PC-9 (cell line): ENCODE data around the gene SND1. TPM values are rescaled to one million over a fixed set of nuclear protein-coding genes. Genes with fewer than 3 reads are reported as not detected.

Source experiments
- BruUV-seq: library from RNA; stranded (reverse); fragments of 400-500 nt; replicated peaks from 2 replicates; lab custom pipeline; 2021; lab: Mats Ljungman, UMichigan
- CTCF ChIA-PET: fragments of 300-600 bp; sonication (Branson Sonifier 250); formaldehyde crosslinking; loops from one replicate; lab custom pipeline; 2022; ENCODE audit warnings: antibody characterized with exemption; lab: Charles Lee
- POLR2A ChIA-PET: fragments of 300-600 bp; sonication (Branson Sonifier 250); formaldehyde crosslinking; loops from one replicate; lab custom pipeline; 2022; ENCODE audit warnings: antibody characterized with exemption; ENCODE audit not compliant: unreplicated experiment; lab: Charles Lee
- DNase-seq, 2 experiments: peaks; one replicate each; pipeline versions ENCODE4 v3.0.0 to v3.0.0-alpha.2; 2015 to 2022; ENCODE audit warnings: mixed read lengths in 1 of 2
- H2AFZ ChIP-seq: fragments of 200-600 bp; sonication (generic); 2 replicates; pipeline ENCODE4 v1.8.1; 2017; ENCODE audit warnings: antibody characterized with exemption
- H3F3A ChIP-seq: fragments of 200-600 bp; sonication (generic); 2 replicates; pipeline ENCODE4 v1.8.1; 2017; ENCODE audit warnings: antibody characterized with exemption, mild to moderate bottlenecking, low read depth; ENCODE audit not compliant: insufficient read depth
- H3K27ac ChIP-seq: fragments of 200-600 bp; sonication (generic); 2 replicates; pipeline ENCODE4 v1.6.1; 2016; ENCODE audit warnings: mixed run types
- H3K27me3 ChIP-seq: fragments of 200-600 bp; sonication (generic); 2 replicates; pipeline ENCODE4 v1.6.1; 2016; ENCODE audit warnings: low read depth, mixed run types; ENCODE audit not compliant: insufficient read depth
- H3K36me3 ChIP-seq: fragments of 200-600 bp; sonication (generic); 2 replicates; pipeline ENCODE4 v1.6.1; 2016; ENCODE audit warnings: low read depth, mixed run types
- H3K4me1 ChIP-seq: fragments of 200-600 bp; sonication (generic); replicated peaks from 2 replicates; pipeline ENCODE4 v1.6.1; 2016; ENCODE audit warnings: mixed run types; ENCODE audit not compliant: insufficient read depth
- H3K4me2 ChIP-seq: fragments of 200-600 bp; sonication (generic); 2 replicates; pipeline ENCODE4 v1.6.1; 2017; ENCODE audit warnings: mixed run types
- H3K4me3 ChIP-seq: fragments of 200-600 bp; sonication (generic); 2 replicates; pipeline ENCODE4 v1.6.1; 2016; ENCODE audit warnings: mixed run types
- H3K79me2 ChIP-seq: fragments of 200-600 bp; sonication (generic); 2 replicates; pipeline ENCODE4 v1.6.1; 2017; ENCODE audit warnings: low read depth, mixed run types
- H3K9me2 ChIP-seq: fragments of 200-600 bp; sonication (generic); 2 replicates; pipeline ENCODE4 v1.8.1; 2017; ENCODE audit warnings: mild to moderate bottlenecking; ENCODE audit not compliant: insufficient read depth
- H3K9me3 ChIP-seq: fragments of 200-600 bp; sonication (generic); 2 replicates; pipeline ENCODE4 v1.8.1; 2016; ENCODE audit warnings: low read depth; ENCODE audit not compliant: insufficient read depth
- H4K20me1 ChIP-seq: fragments of 200-600 bp; sonication (generic); 2 replicates; pipeline ENCODE4 v1.8.1; 2017; ENCODE audit not compliant: insufficient read depth
- CTCF ChIP-seq: fragments of 200-600 bp; sonication (generic); conservative IDR thresholded peaks from 2 replicates; pipeline ENCODE4 v1.6.1; 2017; ENCODE audit warnings: mixed run types, antibody characterized with exemption, mild to moderate bottlenecking, moderate library complexity
- EZH2 ChIP-seq: fragments of 200-600 bp; sonication (generic); IDR thresholded peaks from 2 replicates; pipeline ENCODE4 v1.8.0; 2017; ENCODE audit warnings: antibody characterized with exemption, low read depth
- intact Hi-C: fragments of 100-400 bp; cut with micrococcal nuclease; formaldehyde crosslinking; loops from one replicate; pipeline ENCODE4 v1.10.0; 2022; ENCODE audit not compliant: unreplicated experiment
- total RNA-seq: library from RNA; stranded (reverse); gene quantifications from 2 replicates; pipeline ENCODE4 v1.2.3, GENCODE V29; 2021

Gene SND1
- total RNA-seq, 1 experiment from 2014 or later: 273 TPM

DNA sequence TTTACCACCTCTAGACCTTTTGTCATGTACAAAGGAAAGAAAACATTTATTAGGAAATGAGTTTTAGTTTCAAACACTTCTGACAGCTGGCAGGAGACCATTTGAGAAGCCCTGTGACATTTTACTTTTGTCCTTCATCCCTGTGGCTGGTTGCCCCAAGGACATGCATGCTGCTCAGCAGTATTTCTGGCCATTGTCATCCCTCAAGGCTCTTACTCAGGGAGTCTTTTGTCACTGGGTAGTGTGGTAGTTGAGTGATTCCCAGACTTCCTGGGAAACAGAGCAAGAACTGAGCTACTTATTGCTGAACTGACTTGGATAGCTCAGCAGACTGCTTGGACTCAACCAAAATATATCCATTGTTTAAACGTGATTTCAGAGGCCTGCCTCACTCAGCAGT lies 236.4 kb downstream of the SND1 start:
- Histone ChIP-seq H3F3A (no peaks in the 10 kb centered on the region; the same call in 1 of the 2 replicates), H3K27ac (no peak overlapping the region), H4K20me1 (peaks cover 16% of the 10 kb centered on the region), H3K27me3 (no peaks in the 10 kb centered on the region), H3K36me3 (peaks cover 45% of the 10 kb centered on the region), H2AFZ (no peak overlapping the region), H3K4me3 (no peak overlapping the region), H3K9me3 (no peaks in the 10 kb centered on the region), H3K4me1 (peaks cover 13% of the 10 kb centered on the region; the same call in 1 of the 2 replicates), H3K9me2 (no peaks in the 10 kb centered on the region; the same call in 1 of the 2 replicates), H3K79me2 (peaks cover 9% of the 10 kb centered on the region; the same call in 1 of the 2 replicates), H3K4me2 (no peak overlapping the region)
- no peak for DNase-seq
- intact Hi-C loops: no loop called here
- TF ChIP-seq EZH2 (no peak), CTCF (no peak)
- ChIA-PET POLR2A (no interaction called here), CTCF (no interaction called here)
- no TSS peak for BruUV-seq

DNA sequence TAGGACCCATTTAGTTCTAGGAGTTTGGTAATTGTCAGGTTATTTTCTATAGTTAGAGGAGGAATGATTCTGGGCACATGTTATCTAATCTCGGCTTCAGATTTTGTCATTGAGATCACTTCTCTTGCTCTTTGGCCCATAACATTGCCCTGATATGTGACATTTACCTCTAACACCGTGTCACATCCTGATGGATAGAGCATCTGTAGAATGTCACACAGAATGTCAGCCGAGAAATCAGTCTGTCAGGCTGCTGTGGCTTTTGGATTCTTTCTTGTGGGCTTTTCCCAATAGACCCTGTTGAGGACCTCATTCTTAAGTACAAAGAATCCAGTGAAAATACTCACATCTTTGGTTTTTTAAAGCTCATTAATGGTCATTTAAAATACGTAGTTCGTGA lies 236.8 kb downstream of the SND1 start:
- POLR2A ChIA-PET: interaction anchor here (0.5 kb wide), 1 partner anchor 198 kb away, joined by 3 read pairs; no protein-coding TSS in a partner anchor
- BruUV-seq: no TSS peak
- intact Hi-C loops: no loop called here

DNA sequence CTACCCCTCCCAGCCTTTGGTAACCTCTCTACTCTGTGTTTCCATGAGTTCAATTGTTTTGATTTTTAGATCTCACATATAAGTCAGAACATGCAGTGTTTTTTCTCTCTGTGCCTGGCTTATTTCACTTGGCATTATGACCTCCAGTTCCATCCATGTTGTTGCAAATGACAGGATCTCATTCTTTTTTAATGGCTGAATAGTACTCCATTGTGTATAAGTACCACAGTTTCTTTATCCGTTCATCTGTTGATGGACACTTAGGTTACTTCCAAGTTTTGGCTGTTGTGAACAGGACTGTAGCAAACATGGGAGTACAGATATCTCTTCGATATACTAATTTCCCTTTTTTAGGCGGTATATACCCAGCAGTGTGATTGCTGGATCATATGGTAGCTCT lies 237.7 kb downstream of the SND1 start:
- intact Hi-C loops: no loop called here
- Histone ChIP-seq H2AFZ (no peak overlapping the region), H3K4me2 (no peak overlapping the region), H3F3A (no peaks in the 10 kb centered on the region; the same call in 1 of the 2 replicates), H4K20me1 (peaks cover 16% of the 10 kb centered on the region), H3K27me3 (no peaks in the 10 kb centered on the region), H3K27ac (no peak overlapping the region), H3K79me2 (peaks cover 13% of the 10 kb centered on the region; the same call in 1 of the 2 replicates), H3K4me3 (no peak overlapping the region), H3K9me2 (peaks cover 3% of the 10 kb centered on the region; the same call in 1 of the 2 replicates), H3K36me3 (peaks cover 45% of the 10 kb centered on the region), H3K4me1 (peaks cover 13% of the 10 kb centered on the region; the same call in 1 of the 2 replicates), H3K9me3 (no peaks in the 10 kb centered on the region)
- no peak for DNase-seq
- TF ChIP-seq CTCF (no peak), EZH2 (no peak)
- ChIA-PET POLR2A (no interaction called here), CTCF (no interaction called here)
- BruUV-seq: no TSS peak

More for the DNA sequence above, 236.8 kb downstream of the SND1 start:
- no peak overlapping the region for H3K4me2 ChIP-seq
- H3K4me3 ChIP-seq: no peak overlapping the region
- no peaks in the 10 kb centered on the region; the same call in 1 of the 2 replicates for H3K9me2 ChIP-seq
- peaks cover 45% of the 10 kb centered on the region for H3K36me3 ChIP-seq
- no peak overlapping the region for H2AFZ ChIP-seq
- H3K27ac ChIP-seq: no peak overlapping the region
- no peak for DNase-seq
- no peaks in the 10 kb centered on the region; the same call in 1 of the 2 replicates for H3F3A ChIP-seq
- H3K9me3 ChIP-seq: no peaks in the 10 kb centered on the region
- CTCF ChIA-PET: no interaction called here
- TF ChIP-seq EZH2 (no peak), CTCF (no peak)
- peaks cover 16% of the 10 kb centered on the region for H4K20me1 ChIP-seq
- H3K27me3 ChIP-seq: no peaks in the 10 kb centered on the region
- H3K4me1 ChIP-seq: peaks cover 13% of the 10 kb centered on the region; the same call in 1 of the 2 replicates
- H3K79me2 ChIP-seq: peaks cover 9% of the 10 kb centered on the region; the same call in 1 of the 2 replicates
